Endothelial cell of umbilical vein (primary cell): ENCODE measurements around the gene PRDM10. TPM values are rescaled to one million over a fixed set of nuclear protein-coding genes. Genes with fewer than 3 reads are reported as not detected.

ENCODE experiments used
- BruUV-seq: library from RNA; stranded (reverse); fragments of 400-500 nt; replicated peaks from 2 replicates; lab custom pipeline; 2021; lab: Mats Ljungman, UMichigan
- CTCF ChIA-PET: fragments of 300-600, 350-600 bp; sonication (Branson Sonifier 250); formaldehyde crosslinking; loops from one replicate; lab custom pipeline; 2021; ENCODE audit warnings: antibody characterized with exemption, inconsistent platforms; lab: Charles Lee
- POLR2A ChIA-PET: fragments of 300-600, 350-600 bp; sonication (Branson Sonifier 250); formaldehyde crosslinking; loops from one replicate; lab custom pipeline; 2021; ENCODE audit warnings: antibody characterized with exemption, inconsistent platforms; lab: Charles Lee
- DNase-seq: peaks from one replicate; pipeline ENCODE4 v3.0.0-alpha.2; 2011; ENCODE audit warnings: low read depth, low spot score
- FAIRE-seq: peaks from 2 replicates; lab custom pipeline; 2011; peaks lifted over from hg19 to GRCh38; lab: Jason Lieb, UNC
- H2AFZ ChIP-seq: 2 replicates; pipeline ENCODE4 v1.6.0; 2012; ENCODE audit warnings: low read depth, low read length, control low read depth, inconsistent platforms
- H3K27ac ChIP-seq: 2 replicates; pipeline ENCODE4 v1.5.1; 2011; ENCODE audit warnings: low read depth, mild to moderate bottlenecking, control low read depth, low read length, moderate library complexity; ENCODE audit not compliant: insufficient read depth
- H3K27me3 ChIP-seq, 2 experiments: 2 replicates each; pipeline versions ENCODE4 v1.6.0 to v1.6.1; 2011; ENCODE audit warnings: low read length in 2 of 2, mixed read lengths in 1 of 2; ENCODE audit not compliant: control insufficient read depth in 2 of 2, insufficient read depth in 2 of 2
- H3K36me3 ChIP-seq, 2 experiments: 2 replicates in 1 of 2; 3 replicates in 1 of 2; pipeline ENCODE4 v1.5.1; 2011; ENCODE audit warnings: low read length in 2 of 2, mild to moderate bottlenecking in 1 of 2, moderate library complexity in 1 of 2; ENCODE audit not compliant: control insufficient read depth in 2 of 2, insufficient read depth in 2 of 2; ENCODE audit errors: extremely low read depth in 1 of 2
- H3K4me1 ChIP-seq: 3 replicates; pipeline ENCODE4 v1.5.1; 2011; ENCODE audit warnings: mild to moderate bottlenecking, low read length; ENCODE audit not compliant: control insufficient read depth, insufficient read depth; ENCODE audit errors: extremely low read depth
- H3K4me2 ChIP-seq: 2 replicates; pipeline ENCODE4 v1.6.1; 2011; ENCODE audit warnings: low read length, control low read depth, mixed read lengths; ENCODE audit not compliant: insufficient read depth
- H3K4me3 ChIP-seq, 3 experiments: fragments of 200-600 bp in 1 of 3; sonication (generic), shearing (Covaris generic) in 1 of 3; replicated peaks in 1 of 3; 2 replicates each; pipeline ENCODE4 v1.5.1; 2011 to 2016; ENCODE audit warnings: control low read depth in 3 of 3, low read length in 3 of 3, mild to moderate bottlenecking in 2 of 3, inconsistent platforms in 1 of 3, low read depth in 1 of 3, moderate library complexity in 1 of 3; ENCODE audit not compliant: insufficient read depth in 1 of 3
- H3K79me2 ChIP-seq: 2 replicates; pipeline ENCODE4 v1.6.0; 2012; ENCODE audit warnings: low read length, inconsistent platforms; ENCODE audit not compliant: control insufficient read depth, insufficient read depth
- H3K9ac ChIP-seq: replicated peaks from 2 replicates; pipeline ENCODE3; 2011; ENCODE audit warnings: low read length, control low read depth; ENCODE audit not compliant: insufficient read depth; ENCODE audit errors: extremely low read depth
- H3K9me1 ChIP-seq: replicated peaks from 3 replicates; pipeline ENCODE4 v1.6.0; 2011; ENCODE audit warnings: mild to moderate bottlenecking, low read length; ENCODE audit not compliant: control insufficient read depth, insufficient read depth; ENCODE audit errors: extremely low read depth
- H3K9me3 ChIP-seq: replicated peaks from 2 replicates; pipeline ENCODE4 v1.5.1; 2012; ENCODE audit warnings: low read length, inconsistent platforms; ENCODE audit not compliant: control insufficient read depth, insufficient read depth
- H4K20me1 ChIP-seq: replicated peaks from 2 replicates; pipeline ENCODE3; 2011; ENCODE audit warnings: mild to moderate bottlenecking, low read length; ENCODE audit not compliant: control insufficient read depth, insufficient read depth; ENCODE audit errors: extremely low read depth
- CTCF ChIP-seq, 2 donors: IDR thresholded peaks; 1 replicate in 1 of 2; 2 replicates in 1 of 2; pipeline ENCODE4 v1.5.1; 2011; ENCODE audit warnings: low read length in 2 of 2, mild to moderate bottlenecking in 2 of 2, moderate library complexity in 2 of 2, control low read depth in 1 of 2, inconsistent platforms in 1 of 2, low read depth in 1 of 2; ENCODE audit not compliant: insufficient read depth in 1 of 2; ENCODE audit errors: extremely low read depth in 1 of 2
- EZH2 ChIP-seq: IDR thresholded peaks from 2 replicates; pipeline ENCODE4 v1.6.1; 2012; ENCODE audit warnings: borderline replicate concordance, low read depth, mild to moderate bottlenecking, moderate library complexity, low read length, inconsistent platforms; ENCODE audit not compliant: severe bottlenecking
- FOS ChIP-seq: IDR thresholded peaks from 2 replicates; pipeline ENCODE4 v1.6.1; 2011; ENCODE audit warnings: mild to moderate bottlenecking, low read length, moderate library complexity, borderline replicate concordance; ENCODE audit not compliant: insufficient read depth
- GATA2 ChIP-seq: IDR thresholded peaks from 2 replicates; pipeline ENCODE4 v1.7.0; 2011; ENCODE audit warnings: low read depth, mild to moderate bottlenecking, moderate library complexity, mixed read lengths, low read length; ENCODE audit not compliant: insufficient read length, insufficient read depth
- JUN ChIP-seq: IDR thresholded peaks from 2 replicates; pipeline ENCODE4 v1.6.1; 2011; ENCODE audit warnings: borderline replicate concordance, low read depth; ENCODE audit not compliant: insufficient read length, insufficient read depth
- MAX ChIP-seq: IDR thresholded peaks from 2 replicates; pipeline ENCODE4 v1.6.1; 2011; ENCODE audit not compliant: insufficient read depth, insufficient read length
- MYC ChIP-seq: IDR thresholded peaks from one replicate; pipeline ENCODE4 v1.6.1; 2011; ENCODE audit warnings: mild to moderate bottlenecking, low read depth, low read length
- POLR2A ChIP-seq: IDR thresholded peaks from 2 replicates; pipeline ENCODE4 v1.6.1; 2012; ENCODE audit warnings: low read depth, mild to moderate bottlenecking, control low read depth, low read length
- POLR2AphosphoS5 ChIP-seq: IDR thresholded peaks from 2 replicates; pipeline ENCODE4 v1.6.1; 2012; ENCODE audit warnings: low read depth, mild to moderate bottlenecking, control low read depth, low read length, moderate library complexity; ENCODE audit not compliant: insufficient read depth
- dilution Hi-C: fragments of 300-500 bp; cut with MboI; formaldehyde crosslinking; loops from one replicate; pipeline ENCODE4 v1.15.0; 2019; ENCODE audit warnings: low sequenced_read_pairs; ENCODE audit not compliant: extremely low pct_ligation_motif_present
- intact Hi-C: fragments of 100-400 bp; cut with micrococcal nuclease; formaldehyde crosslinking; loops from one replicate; pipeline ENCODE4 v1.10.0; 2022
- polyA plus RNA-seq, 4 experiments: library from polyadenylated mRNA; depleted of rRNA in 3 of 4; stranded (reverse) in 3 of 4; unstranded in 1 of 4; fragments of >200 nt; gene quantifications; 2 replicates each; pipeline versions ENCODE4 v1.2.1 to v1.2.3, GENCODE V29; 2011 to 2012; ENCODE audit warnings: missing spikeins in 1 of 4
- total RNA-seq: library from RNA; stranded (reverse); gene quantifications from 2 replicates; pipeline ENCODE4 v1.2.3, GENCODE V29; 2021

Gene PRDM10
- total and polyA plus RNA-seq, 2 donors (not counting 3 experiments of a cell fraction or from before 2014, with no cell fraction given): 9.6 to 13.0 TPM

- dilution Hi-C loops (no loop called here), intact Hi-C loops (no loop called here)
- ChIA-PET POLR2A (interaction anchor here (0.7 kb wide), 1 partner anchor 151 kb away, joined by 3 read pairs; no protein-coding TSS in a partner anchor), CTCF (interaction anchor here (1.0 to 1.3 kb wide), 2 partner anchors 17 to 63 kb away, joined by 3 read pairs; partner anchors contain the start of gene PRDM10)
- no peak overlapping the region for H2AFZ ChIP-seq
- H3K79me2 ChIP-seq: peaks cover 2% of the 10 kb centered on the region
- H3K36me3 ChIP-seq: no peaks in the 10 kb centered on the region
- H3K9me3 ChIP-seq: no peaks in the 10 kb centered on the region
- H4K20me1 ChIP-seq: no peaks in the 10 kb centered on the region
- no peak overlapping the region for H3K4me2 ChIP-seq
- no peaks in the 10 kb centered on the region for H3K27me3 ChIP-seq
- no peak for FAIRE-seq
- H3K4me1 ChIP-seq: no peaks in the 10 kb centered on the region
- no peaks in the 10 kb centered on the region for H3K9me1 ChIP-seq
- TF ChIP-seq GATA2 (no peak), EZH2 (no peak), CTCF (IDR thresholded peaks at IDR 0.05; ENCODE audit: extremely low read depth in 1 of 2, insufficient read depth in 1 of 2, low read depth in 1 of 2, low read length in 2 of 2) (no peak), JUN (no peak), POLR2A (no peak), MAX (no peak), MYC (no peak), POLR2AphosphoS5 (no peak), FOS (no peak)
- no TSS peak for BruUV-seq
- no peak overlapping the region for H3K27ac ChIP-seq
- no peak for DNase-seq
- H3K4me3 ChIP-seq: no peak overlapping the region
- no peak overlapping the region for H3K9ac ChIP-seq
Measured at GRCh38 chr11:129985823-129986222, 16.8 kb downstream of the PRDM10 start.
